Epithelial cell of esophagus (primary cell): ENCODE measurements around the gene ARSJ.
"Not testable (repeated sequence)": the region's sequence is repeated elsewhere in the genome, so short reads cannot be mapped to it uniquely, and the experiment has no call there.

Experiments used
- DNase-seq: peaks from one replicate; pipeline ENCODE4 v3.0.0; 2010; ENCODE audit warnings: low read depth
- H3K4me3 ChIP-seq: 2 replicates; pipeline ENCODE4 v1.5.1; 2011; ENCODE audit warnings: mild to moderate bottlenecking, low read length, control low read depth
- CTCF ChIP-seq: IDR thresholded peaks from 2 replicates; pipeline ENCODE4 v1.5.1; 2011; ENCODE audit warnings: low read depth, mild to moderate bottlenecking, low read length, control low read depth, inconsistent platforms; ENCODE audit not compliant: insufficient read depth; ENCODE audit errors: missing control alignments

Gene ARSJ

GRCh38 chr4:114019969-114020358 lies 40.5 kb upstream of the ARSJ start:
- no peak overlapping the region for H3K4me3 ChIP-seq
- DNase-seq: no peak
- TF ChIP-seq CTCF: no peak

- H3K4me3 ChIP-seq: no peak overlapping the region
- DNase-seq: peak; percentile 52
- TF ChIP-seq CTCF: no peak
These were observed 40.0 kb upstream of the ARSJ start for GRCh38 chr4:114019276-114019968.

- DNase-seq: peak; percentile 35
- TF ChIP-seq CTCF: no peak
These were observed 37.9 kb upstream of the ARSJ start for GRCh38 chr4:114017120-114017917.

DNA sequence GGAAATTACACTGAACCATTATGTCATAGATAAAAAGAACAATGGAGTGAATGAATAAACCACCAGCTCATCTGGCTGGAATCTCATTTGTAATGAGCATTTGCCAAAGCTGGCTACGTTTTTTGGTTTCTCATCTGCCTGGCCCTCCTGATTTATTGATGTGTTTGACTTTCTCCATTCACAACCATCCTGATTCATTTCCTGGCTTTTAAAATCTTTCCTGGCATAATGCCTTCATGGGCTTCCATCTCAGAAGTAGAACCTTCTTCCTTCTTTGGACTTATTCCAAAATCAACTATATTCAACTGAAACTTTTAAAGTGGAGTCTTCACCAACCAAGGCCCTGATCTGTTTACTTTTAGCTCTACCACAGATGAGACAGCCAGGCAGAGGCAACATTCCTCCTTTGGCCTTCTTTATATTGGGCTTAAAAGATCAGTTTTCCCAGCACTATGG lies 36.0 kb upstream of the ARSJ start:
- TF ChIP-seq CTCF: no peak
- DNase-seq: peak; percentile 96
- H3K4me3 ChIP-seq: no peak overlapping the region

More at GRCh38 chr4:114017120-114017917, 37.9 kb upstream of the ARSJ start:
- no peak overlapping the region for H3K4me3 ChIP-seq

DNA sequence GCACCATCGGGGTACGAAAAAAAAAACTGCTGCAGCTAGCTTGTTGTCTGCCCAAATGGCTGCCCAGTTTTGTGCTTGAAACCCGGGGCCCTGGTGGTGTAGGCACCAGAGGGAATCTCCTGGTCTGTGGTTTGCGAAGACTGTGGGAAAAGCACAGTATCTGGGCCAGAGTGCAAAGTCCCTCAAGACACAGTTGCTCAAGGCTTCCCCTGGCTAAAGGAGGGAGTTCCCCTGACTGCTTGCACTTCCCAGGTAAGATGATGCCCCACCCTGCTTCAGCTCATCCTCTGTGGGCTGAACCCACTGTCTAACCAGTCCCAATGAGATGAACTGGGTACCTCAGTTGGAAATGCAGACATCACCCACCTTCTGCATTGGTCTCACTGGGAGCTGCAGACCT lies 33.8 kb upstream of the ARSJ start:
- peak; percentile 70 for DNase-seq
- not testable (repeated sequence) for H3K4me3 ChIP-seq

- TF ChIP-seq CTCF: no peak
- peak; percentile 8 for DNase-seq
- H3K4me3 ChIP-seq: no peak overlapping the region
These were observed 33.3 kb upstream of the ARSJ start for GRCh38 chr4:114012749-114013148.

DNA sequence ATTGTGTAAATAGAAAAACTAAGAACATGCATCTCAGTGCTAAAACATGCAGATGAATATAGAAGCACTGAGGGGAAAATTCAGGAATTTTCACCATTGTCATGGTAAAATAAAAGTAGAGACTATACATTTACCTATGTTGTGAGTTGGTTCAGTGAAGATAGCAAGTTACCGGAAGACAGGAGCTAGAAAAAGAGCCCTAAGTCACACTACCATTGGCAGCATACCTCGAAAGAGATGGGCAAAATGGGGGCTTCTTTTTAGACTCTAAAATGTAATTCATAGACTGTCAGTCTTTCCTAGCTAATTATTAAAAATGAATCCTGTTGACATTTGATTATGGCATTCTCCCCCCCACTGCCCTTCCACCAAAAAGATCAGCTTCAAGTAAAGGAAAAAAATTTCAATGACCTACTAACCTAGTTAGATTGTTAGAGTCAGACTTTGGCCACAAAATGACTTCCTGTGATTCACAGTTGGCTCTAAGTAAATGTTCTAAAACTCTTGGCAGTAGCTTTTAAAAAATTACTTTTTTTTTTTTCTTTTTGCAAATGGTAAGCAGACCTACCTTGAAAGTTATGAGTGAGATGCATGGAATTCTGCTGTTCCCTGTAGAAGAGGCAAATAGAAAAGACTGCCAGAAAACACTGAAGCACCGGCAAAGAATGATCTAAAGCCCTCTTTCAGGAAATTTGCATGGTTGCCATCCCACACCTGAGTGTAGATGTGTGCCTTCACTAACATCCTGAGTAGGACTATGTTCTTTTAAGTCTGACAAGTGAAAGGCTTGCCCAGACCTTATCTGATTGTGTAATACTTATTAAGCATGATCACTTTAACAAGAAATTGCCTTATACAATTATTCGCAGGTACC lies 26.4 kb upstream of the ARSJ start:
- peak; percentile 64 for DNase-seq
- no peak overlapping the region for H3K4me3 ChIP-seq
- no peak for TF ChIP-seq CTCF

DNA sequence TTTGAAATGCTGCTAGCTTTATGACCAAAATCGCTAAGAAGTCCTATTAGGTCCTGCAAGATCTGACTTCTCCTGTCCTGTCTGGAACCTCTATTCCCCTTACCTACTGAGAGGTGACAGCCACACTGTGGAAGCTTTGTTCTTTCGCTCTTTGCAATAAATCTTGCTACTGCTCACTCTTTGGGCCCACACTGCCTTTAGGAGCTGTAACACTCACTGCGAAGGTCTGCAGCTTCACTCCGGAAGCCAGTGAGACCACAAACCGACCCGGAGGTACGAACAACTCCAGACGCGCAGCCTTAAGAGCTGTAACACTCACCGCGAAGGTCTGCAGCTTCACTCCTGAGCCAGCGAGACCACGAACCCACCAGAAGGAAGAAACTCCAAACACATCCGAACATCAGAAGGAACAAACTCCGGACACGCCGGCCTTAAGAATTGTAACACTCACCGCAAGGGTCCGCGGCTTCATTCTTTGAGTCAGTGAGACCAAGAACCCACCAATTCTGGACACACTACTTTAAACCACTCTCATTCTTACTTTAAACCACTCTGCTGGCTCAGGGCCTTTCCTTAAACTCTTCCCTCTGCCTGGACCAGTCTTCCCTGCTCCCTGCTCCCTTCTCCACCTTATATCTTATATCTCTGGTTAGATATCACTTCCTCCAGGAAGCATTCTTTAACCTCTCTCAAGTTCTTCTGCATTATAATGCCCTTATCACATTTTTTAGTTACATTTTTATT lies 25.2 kb upstream of the ARSJ start:
- not testable (repeated sequence) for H3K4me3 ChIP-seq, DNase-seq
